GM19240 (cell line): ENCODE results near the gene ZNF185.

Experiments used
- DNase-seq: peaks from one replicate; pipeline ENCODE4 v3.0.0; 2011; ENCODE audit warnings: low spot score; ENCODE audit not compliant: insufficient read length

The ZNF185 gene

GRCh38 chrX:152897222-152898131, at the start of gene ZNF185:
Gene ZNF185 (plus strand): TSS chrX:152898067. CDS start chrX:152914490, 16,423 bp downstream.
- DNase-seq: no peak

- no peak for DNase-seq
These were observed 47.4 kb upstream of the ZNF185 start for GRCh38 chrX:152850465-152850864.

GRCh38 chrX:152853986-152854385, 43.9 kb upstream of the ZNF185 start:
- no peak for DNase-seq

- no peak for DNase-seq
These were observed 36.8 kb upstream of the ZNF185 start for GRCh38 chrX:152861116-152861515.

- no peak for DNase-seq
These were observed 36.0 kb upstream of the ZNF185 start for GRCh38 chrX:152861826-152862225.

GRCh38 chrX:152865232-152865920, 32.5 kb upstream of the ZNF185 start:
- DNase-seq: no peak

- no peak for DNase-seq
These were observed 31.5 kb upstream of the ZNF185 start for GRCh38 chrX:152866386-152866785.

GRCh38 chrX:152869972-152870371, 27.9 kb upstream of the ZNF185 start:
- no peak for DNase-seq

GRCh38 chrX:152871260-152871659, 26.6 kb upstream of the ZNF185 start:
- DNase-seq: no peak

- no peak for DNase-seq
These were observed 25.3 kb upstream of the ZNF185 start for GRCh38 chrX:152872522-152872921.

GRCh38 chrX:152873361-152873760, 24.5 kb upstream of the ZNF185 start:
- no peak for DNase-seq

GRCh38 chrX:152876931-152877840, 20.7 kb upstream of the ZNF185 start:
- DNase-seq: no peak

- no peak for DNase-seq
These were observed 18.7 kb upstream of the ZNF185 start for GRCh38 chrX:152878976-152879755.

GRCh38 chrX:152881289-152881688, 16.6 kb upstream of the ZNF185 start:
- no peak for DNase-seq

- DNase-seq: no peak
These were observed 13.7 kb upstream of the ZNF185 start for GRCh38 chrX:152884171-152884570.

- DNase-seq: no peak
These were observed 11.2 kb upstream of the ZNF185 start for GRCh38 chrX:152886716-152887115.

- DNase-seq: no peak
These were observed 5.4 kb upstream of the ZNF185 start for GRCh38 chrX:152892499-152892898.

GRCh38 chrX:152892999-152893891, 4.6 kb upstream of the ZNF185 start:
- no peak for DNase-seq

GRCh38 chrX:152893980-152894610, 3.8 kb upstream of the ZNF185 start:
- DNase-seq: no peak
